SIG-M5 treated with dmso at 0.1 percent for 504 hours (cell line): ENCODE results near the gene FAM193A.
"Not testable (repeated sequence)": the region's sequence is repeated elsewhere in the genome, so short reads cannot be mapped to it uniquely, and the experiment has no call there.

Experiments used
- DNase-seq: peaks from one replicate; lab custom pipeline; 2025; ENCODE audit not compliant: unreplicated experiment; lab: John Stamatoyannopoulos, UW

Gene FAM193A

DNA sequence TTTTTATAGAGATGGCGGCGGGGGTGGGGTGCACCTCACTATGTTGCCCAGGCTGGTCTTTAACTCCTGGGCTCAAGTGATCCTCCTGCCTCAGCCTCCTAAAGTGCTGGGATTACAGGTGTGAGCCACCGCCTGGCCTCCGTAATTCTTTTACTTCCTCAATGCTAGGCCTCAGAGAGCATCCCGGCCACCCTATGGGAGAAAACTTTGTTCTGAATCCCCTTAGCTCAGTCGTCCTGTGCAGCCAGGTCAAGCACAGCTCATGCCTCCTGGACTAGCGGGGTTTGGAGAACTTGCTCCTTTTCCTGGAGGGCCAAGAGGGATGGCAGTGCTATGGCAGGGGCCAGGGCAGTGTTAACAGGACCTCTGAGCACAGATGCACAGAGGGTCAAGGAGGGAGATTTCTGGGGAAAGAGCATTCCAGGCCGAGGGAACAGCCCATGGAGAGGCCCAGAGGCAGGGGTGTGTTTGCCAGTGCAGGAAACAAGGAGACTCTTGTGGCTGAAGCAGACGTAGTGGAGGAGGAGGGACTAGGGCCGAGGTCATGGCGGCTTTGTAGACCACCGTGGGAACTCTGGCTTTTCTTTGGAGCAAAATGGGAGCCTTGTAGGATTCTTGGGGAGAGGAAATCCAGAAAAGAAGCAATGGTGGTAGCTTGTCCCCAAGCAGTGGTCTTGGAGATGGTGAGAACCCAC, 229.5 kb downstream of the FAM193A start:
- DNase-seq: no peak

DNA sequence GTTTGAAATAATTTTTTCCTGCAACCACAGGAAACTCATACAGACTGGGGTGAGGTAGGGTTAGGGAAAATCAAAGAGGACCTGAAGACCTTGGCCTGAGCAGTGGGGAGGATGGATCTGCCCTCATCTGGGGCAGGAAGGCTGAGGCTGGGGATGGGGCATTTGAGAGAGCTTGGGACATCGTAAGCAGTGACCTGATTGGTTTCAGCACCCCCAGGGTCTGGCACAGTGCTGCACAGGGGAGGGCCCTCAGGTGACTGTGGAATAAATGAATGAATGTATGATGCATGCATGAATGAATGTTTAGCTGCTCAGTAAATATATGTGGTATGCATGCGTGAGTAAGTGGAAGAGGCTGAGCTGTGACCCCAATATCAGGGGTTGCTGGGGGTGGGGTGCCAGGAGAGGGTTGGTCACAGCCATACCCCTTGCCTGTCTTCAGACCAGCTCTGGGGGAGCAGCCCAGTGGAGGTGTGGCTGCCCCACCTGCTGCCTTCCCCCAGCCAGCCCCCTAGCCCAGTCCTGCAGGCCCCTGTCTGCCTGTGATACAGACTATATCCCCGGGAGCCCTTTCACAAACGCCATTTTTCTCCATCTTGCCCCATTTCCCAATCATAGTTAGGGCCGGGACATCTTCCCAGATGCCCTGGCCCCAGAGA, 230.7 kb downstream of the FAM193A start:
- DNase-seq: no peak

DNA sequence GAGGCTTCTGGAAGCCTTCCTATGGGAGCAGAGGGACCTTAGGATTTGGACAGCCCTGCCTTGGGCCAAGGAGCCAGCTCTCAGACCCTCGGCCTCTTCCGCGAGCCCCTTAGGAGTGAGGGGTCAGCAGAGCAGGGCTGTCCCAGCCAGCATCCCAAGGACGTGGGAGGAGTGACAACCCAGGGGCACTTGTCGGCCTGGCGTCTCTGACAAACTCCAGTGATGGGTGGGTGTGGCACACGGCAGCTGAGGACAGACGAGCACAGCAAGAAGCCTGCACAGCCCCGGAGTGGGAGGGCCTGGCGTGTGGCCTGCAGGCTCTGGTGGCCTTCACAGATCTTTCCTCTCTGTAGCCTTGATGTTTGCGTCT, 231.2 kb downstream of the FAM193A start:
- DNase-seq: no peak

DNA sequence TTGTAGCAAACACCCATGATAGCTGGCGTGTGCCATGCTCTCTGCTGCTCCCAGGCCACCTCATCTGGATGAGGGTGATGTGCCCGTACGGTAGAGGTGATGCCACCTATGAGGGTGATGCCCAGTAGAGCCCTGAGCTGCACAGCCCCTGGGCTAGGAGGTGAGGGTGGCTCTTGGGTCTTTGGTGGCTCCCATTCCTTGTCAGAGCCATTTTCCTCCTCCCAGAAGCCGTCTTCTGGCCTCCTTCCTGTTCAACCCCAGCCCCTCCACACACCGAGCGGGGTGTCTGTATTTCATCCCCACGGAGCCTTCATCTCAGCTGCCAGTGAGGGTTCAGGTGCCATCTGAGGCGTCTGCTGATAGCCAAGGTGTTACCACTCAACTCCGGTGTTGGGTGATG, 231.7 kb downstream of the FAM193A start:
- no peak for DNase-seq

DNA sequence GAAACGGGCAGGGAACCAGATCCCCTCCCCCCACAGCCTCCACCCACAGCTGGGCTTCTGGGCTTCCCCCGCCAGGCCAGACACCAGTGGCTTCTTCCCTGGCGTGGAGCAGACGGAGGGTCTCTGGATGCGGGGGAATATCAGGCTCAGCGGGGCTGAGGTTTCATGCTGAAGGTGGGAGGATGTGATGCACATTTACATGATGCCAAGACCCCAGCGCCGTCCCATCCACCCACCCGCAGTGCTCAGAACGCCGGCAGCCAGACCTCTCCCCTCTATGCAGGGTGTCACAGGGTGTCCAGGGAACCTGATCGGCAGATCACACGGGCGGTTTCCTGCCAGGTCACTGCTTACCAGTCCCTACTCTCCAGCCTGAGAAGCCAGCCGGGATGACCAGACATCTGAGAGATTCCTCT, 232.5 kb downstream of the FAM193A start:
- no peak for DNase-seq

DNA sequence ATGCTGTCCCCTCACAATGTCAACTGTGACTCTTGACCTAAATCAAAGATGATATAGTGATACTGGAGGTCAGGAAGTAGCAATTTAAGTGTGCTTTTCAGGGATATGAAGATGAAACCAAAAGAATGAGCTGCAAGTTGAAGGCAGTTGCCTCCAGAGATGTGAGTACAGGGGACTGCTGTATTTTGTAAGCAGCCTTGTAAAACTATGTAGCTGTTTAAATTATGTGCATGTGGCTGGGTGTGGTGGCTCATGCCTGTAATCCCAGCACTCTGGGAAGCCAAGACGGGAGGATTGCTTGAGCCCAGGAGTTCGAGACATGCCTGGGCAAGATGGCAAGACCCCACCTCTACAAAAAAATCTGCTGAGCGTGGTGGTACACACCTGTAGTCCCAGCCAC, 234.8 kb downstream of the FAM193A start:
- no peak for DNase-seq

DNA sequence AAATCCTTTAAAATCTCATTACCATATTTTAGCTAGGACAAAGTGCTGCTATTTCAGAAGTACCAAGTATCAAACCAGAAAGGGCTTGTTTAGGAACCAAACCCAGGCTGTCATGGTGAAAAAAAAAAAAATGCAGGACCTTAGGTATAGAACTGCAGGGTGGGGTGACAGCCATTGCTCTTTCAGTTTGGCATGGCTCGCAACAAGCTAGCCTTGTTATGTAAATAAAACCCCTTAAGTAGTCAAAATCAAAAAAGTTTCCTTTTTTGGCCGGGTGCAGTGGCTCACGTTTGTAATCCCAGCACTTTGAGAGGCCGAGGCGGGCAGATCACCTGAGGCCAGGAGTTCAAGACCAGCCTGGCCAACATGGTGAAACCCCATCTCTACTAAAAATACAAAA, 244.2 kb downstream of the FAM193A start:
- not testable (repeated sequence) for DNase-seq

DNA sequence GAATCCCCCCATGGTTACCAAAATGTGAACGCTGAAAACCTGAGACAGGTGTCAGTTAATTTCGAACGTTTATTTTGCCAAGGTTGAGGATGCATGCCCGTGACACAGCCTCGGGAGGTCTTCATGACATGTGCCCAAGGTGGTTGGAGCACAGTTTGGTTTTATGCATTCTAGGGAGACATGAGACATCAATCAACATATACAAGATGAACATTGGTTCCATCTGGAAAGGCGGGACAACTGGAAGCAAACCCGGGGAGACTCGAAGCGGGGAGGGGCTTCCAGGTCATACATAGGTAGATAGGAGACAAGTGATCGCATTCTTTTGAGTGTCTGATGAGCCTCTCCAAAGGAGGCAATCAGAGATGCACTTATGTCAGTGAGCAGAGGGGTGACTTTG, 245.5 kb downstream of the FAM193A start:
- DNase-seq: no peak
